ENCODE results near the gene DDX55. TPM values are rescaled to one million over a fixed set of nuclear protein-coding genes. Genes with fewer than 3 reads are reported as not detected.

DDX55 gene
- total and polyA plus RNA-seq, 12 donors: 3.2 to 14.0 (median 5.3) TPM

- no peak for ATAC-seq
- no peak for TF ChIP-seq CTCF (IDR thresholded peaks at IDR 0.05)
- Histone ChIP-seq H3K36me3 (peaks cover 0 to 78% (median 9%) of the 10 kb centered on the region in 9 donors), H3K4me1 (peaks cover 0 to 15% (median 2%) of the 10 kb centered on the region in 9 donors), H3K9me3 (no peaks in the 10 kb centered on the region), H3K4me3 (no peak overlapping the region), H3K27me3 (no peaks in the 10 kb centered on the region), H3K27ac (peak overlapping the region in 1 of 10 donors; percentile 72)
- 87 to 92% methylated on average over 5 of the region's 5 CpGs for WGBS, 2 donors
- intact Hi-C loops (cut with DNase I): no loop called here
- no peak for DNase-seq
Observed at GRCh38 chr12:123659996-123660727, 58.3 kb downstream of the DDX55 start.

- no peak overlapping the region for H3K27ac ChIP-seq
- H3K27me3 ChIP-seq: no peaks in the 10 kb centered on the region
- peaks cover 0 to 10% (median 0%) of the 10 kb centered on the region in 9 donors for H3K36me3 ChIP-seq
- peaks cover 0 to 14% (median 12%) of the 10 kb centered on the region in 9 donors for H3K4me1 ChIP-seq
- ATAC-seq (no peak), DNase-seq (no peak)
- H3K4me3 ChIP-seq: no peak overlapping the region
- WGBS, 2 donors: 83 to 84% methylated on average over 8 of the region's 8 CpGs
- no peak for TF ChIP-seq CTCF (IDR thresholded peaks at IDR 0.05)
- peaks cover 0 to 3% (median 0%) of the 10 kb centered on the region in 11 donors for H3K9me3 ChIP-seq
- intact Hi-C loops (cut with DNase I): no loop called here
Observed at GRCh38 chr12:123667771-123668170, 65.9 kb downstream of the DDX55 start.

Other genes with a start within 250 kb of the DDX55 start
- gene SBNO1, start 237.3 kb upstream of the DDX55 start, total RNA-seq: 10 to 100 TPM; 21.0 to 32.1 (median 27.6) TPM
- 1 to 10 TPM; 4.1 to 4.6 TPM for gene SBNO1, start 237.3 kb upstream of the DDX55 start, polyA plus RNA-seq
- 10 to 100 TPM; 24.7 to 37.0 (median 30.2) TPM for gene KMT5A, start 218.0 kb upstream of the DDX55 start, total RNA-seq
- gene KMT5A, start 218.0 kb upstream of the DDX55 start, polyA plus RNA-seq: 10 to 100 TPM; 16.4 to 17.2 TPM
- 1 to 10 TPM; 1.5 to 3.5 (median 2.0) TPM for gene RILPL2, start 165.4 kb upstream of the DDX55 start, total RNA-seq
- gene RILPL2, start 165.4 kb upstream of the DDX55 start, polyA plus RNA-seq: 1 to 10 TPM; 2.8 to 3.2 TPM
- 10 to 100 TPM; 18.0 to 32.4 (median 19.5) TPM for gene SNRNP35, start 144.0 kb upstream of the DDX55 start, total RNA-seq
- gene SNRNP35, start 144.0 kb upstream of the DDX55 start, polyA plus RNA-seq: 100 to 1,000 TPM in 1 of 2 donors, 10 to 100 TPM in 1; 27.6 to 117 TPM
- 100 to 1,000 TPM in 3 of 10 donors, 10 to 100 TPM in 7; 71.4 to 132 (median 86.6) TPM for gene RILPL1, start 68.4 kb upstream of the DDX55 start, total RNA-seq
- gene RILPL1, start 68.4 kb upstream of the DDX55 start, polyA plus RNA-seq: 100 to 1,000 TPM in 1 of 2 donors, 10 to 100 TPM in 1; 78.7 to 106 TPM
- gene TMED2, start 17.5 kb upstream of the DDX55 start, total RNA-seq: 100 to 1,000 TPM; 133 to 244 (median 158) TPM
- 100 to 1,000 TPM in 1 of 2 donors, 10 to 100 TPM in 1; 22.2 to 141 TPM for gene TMED2, start 17.5 kb upstream of the DDX55 start, polyA plus RNA-seq
- gene EIF2B1, start 31.6 kb downstream of the DDX55 start, total RNA-seq: 10 to 100 TPM; 26.3 to 36.4 (median 31.8) TPM
- 10 to 100 TPM; 21.2 to 25.5 TPM for gene EIF2B1, start 31.6 kb downstream of the DDX55 start, polyA plus RNA-seq
- 10 to 100 TPM; 12.8 to 18.3 (median 15.5) TPM for gene GTF2H3, start 31.7 kb downstream of the DDX55 start, total RNA-seq
- 1 to 10 TPM; 4.0 to 4.4 TPM for gene GTF2H3, start 31.7 kb downstream of the DDX55 start, polyA plus RNA-seq
- 1 to 10 TPM; 2.3 to 6.3 (median 4.4) TPM for gene TCTN2, start 69.0 kb downstream of the DDX55 start, total RNA-seq
- 1 to 10 TPM; 1.9 to 2.8 TPM for gene TCTN2, start 69.0 kb downstream of the DDX55 start, polyA plus RNA-seq
- 10 to 100 TPM in 9 of 10 donors, 1 to 10 TPM in 1; 8.6 to 16.9 (median 11.6) TPM for gene ATP6V0A2, start 110.3 kb downstream of the DDX55 start, total RNA-seq
- 1 to 10 TPM; 4.7 to 6.2 TPM for gene ATP6V0A2, start 110.3 kb downstream of the DDX55 start, polyA plus RNA-seq
- under 1 TPM in 7 of 10 donors, not detected in 3; 0.05 to 0.60 (median 0.24) TPM for gene DNAH10, start 160.2 kb downstream of the DDX55 start, total RNA-seq
- gene DNAH10, start 160.2 kb downstream of the DDX55 start, polyA plus RNA-seq: under 1 TPM; 0.07 to 0.09 TPM

Measured in heart right ventricle (tissue), 16 donors.